Loucy (cell line): ENCODE results near the gene MYRIP.

Experiments
- EZH2phosphoT487 ChIP-seq: fragments of 200-600 bp; IDR thresholded peaks from 2 replicates; pipeline ENCODE4 v1.6.1; 2018; ENCODE audit warnings: antibody characterized with exemption, mild to moderate bottlenecking, moderate library complexity, borderline replicate concordance
- TF ChIP-seq, protein P1 (sequence below): fragments of 200-600 bp; sonication (generic); conservative IDR thresholded peaks from 2 replicates; pipeline ENCODE4 v1.5.1; 2014; ENCODE audit warnings: mild to moderate bottlenecking, antibody characterized with exemption, low read length

DNA sequence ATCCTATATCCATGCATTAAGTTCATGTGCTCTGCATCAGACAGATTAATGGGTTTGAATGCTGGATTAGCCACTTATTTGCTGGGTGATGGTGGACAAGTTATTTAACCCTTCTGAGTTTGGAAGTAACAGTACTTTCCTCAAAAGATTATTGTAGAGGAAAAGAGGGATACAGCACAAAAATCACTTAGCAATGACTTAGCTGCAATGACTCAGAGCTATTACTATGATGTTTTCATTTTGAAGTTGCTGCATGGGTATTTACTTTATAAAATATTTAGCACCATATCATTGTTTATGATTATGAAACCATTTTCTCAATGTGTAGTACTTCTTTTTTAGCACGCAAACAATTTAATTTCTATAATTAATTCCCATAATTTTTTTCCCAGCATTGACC lies 248.4 kb downstream of the MYRIP start:
- TF ChIP-seq, protein P1, sequence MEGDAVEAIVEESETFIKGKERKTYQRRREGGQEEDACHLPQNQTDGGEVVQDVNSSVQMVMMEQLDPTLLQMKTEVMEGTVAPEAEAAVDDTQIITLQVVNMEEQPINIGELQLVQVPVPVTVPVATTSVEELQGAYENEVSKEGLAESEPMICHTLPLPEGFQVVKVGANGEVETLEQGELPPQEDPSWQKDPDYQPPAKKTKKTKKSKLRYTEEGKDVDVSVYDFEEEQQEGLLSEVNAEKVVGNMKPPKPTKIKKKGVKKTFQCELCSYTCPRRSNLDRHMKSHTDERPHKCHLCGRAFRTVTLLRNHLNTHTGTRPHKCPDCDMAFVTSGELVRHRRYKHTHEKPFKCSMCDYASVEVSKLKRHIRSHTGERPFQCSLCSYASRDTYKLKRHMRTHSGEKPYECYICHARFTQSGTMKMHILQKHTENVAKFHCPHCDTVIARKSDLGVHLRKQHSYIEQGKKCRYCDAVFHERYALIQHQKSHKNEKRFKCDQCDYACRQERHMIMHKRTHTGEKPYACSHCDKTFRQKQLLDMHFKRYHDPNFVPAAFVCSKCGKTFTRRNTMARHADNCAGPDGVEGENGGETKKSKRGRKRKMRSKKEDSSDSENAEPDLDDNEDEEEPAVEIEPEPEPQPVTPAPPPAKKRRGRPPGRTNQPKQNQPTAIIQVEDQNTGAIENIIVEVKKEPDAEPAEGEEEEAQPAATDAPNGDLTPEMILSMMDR = no peak
- TF ChIP-seq EZH2phosphoT487 = no peak
